GM10847 (cell line): ENCODE measurements around the gene RENBP.

Experiments used
- POLR2A ChIP-seq: IDR thresholded peaks from 2 replicates; pipeline ENCODE4 v1.6.1; 2011; ENCODE audit not compliant: insufficient read length; ENCODE audit errors: extremely low read depth

The RENBP gene

GRCh38 chrX:153973127-153974002 lies 28.9 kb upstream of the RENBP start:
- no peak for TF ChIP-seq POLR2A

- TF ChIP-seq POLR2A: peak; percentile 11
Measured at GRCh38 chrX:153972368-153973126, 28.1 kb upstream of the RENBP start, which contains the start of gene TMEM187. TSS of gene TMEM187 (plus strand) at chrX:153972754. CDS start at chrX:153982063, 9,309 bp downstream.

GRCh38 chrX:153971450-153972367 lies 27.3 kb upstream of the RENBP start, which contains the start of gene HCFC1:
TSS of gene HCFC1 (minus strand) at chrX:153971818. CDS start at chrX:153970840, 978 bp downstream.
- peak; percentile 37 for TF ChIP-seq POLR2A

- TF ChIP-seq POLR2A: peak; percentile 45
Measured at GRCh38 chrX:153971124-153971449, 26.6 kb upstream of the RENBP start.

- no peak for TF ChIP-seq POLR2A
Measured at GRCh38 chrX:153970357-153971123, 26.1 kb upstream of the RENBP start.

- no peak for TF ChIP-seq POLR2A
Measured at GRCh38 chrX:153969904-153970356, 25.5 kb upstream of the RENBP start.

GRCh38 chrX:153969125-153969903 lies 24.9 kb upstream of the RENBP start:
- TF ChIP-seq POLR2A: no peak

GRCh38 chrX:153968754-153969124 lies 24.3 kb upstream of the RENBP start:
- TF ChIP-seq POLR2A: no peak

- no peak for TF ChIP-seq POLR2A
Measured at GRCh38 chrX:153968255-153968654, 23.8 kb upstream of the RENBP start.

GRCh38 chrX:153967536-153968224 lies 23.2 kb upstream of the RENBP start:
- TF ChIP-seq POLR2A: no peak

- no peak for TF ChIP-seq POLR2A
Measured at GRCh38 chrX:153966841-153967535, 22.5 kb upstream of the RENBP start.

- TF ChIP-seq POLR2A: no peak
Measured at GRCh38 chrX:153966283-153966688, 21.8 kb upstream of the RENBP start.
